ENCODE results near the gene TRPM3.

DNA sequence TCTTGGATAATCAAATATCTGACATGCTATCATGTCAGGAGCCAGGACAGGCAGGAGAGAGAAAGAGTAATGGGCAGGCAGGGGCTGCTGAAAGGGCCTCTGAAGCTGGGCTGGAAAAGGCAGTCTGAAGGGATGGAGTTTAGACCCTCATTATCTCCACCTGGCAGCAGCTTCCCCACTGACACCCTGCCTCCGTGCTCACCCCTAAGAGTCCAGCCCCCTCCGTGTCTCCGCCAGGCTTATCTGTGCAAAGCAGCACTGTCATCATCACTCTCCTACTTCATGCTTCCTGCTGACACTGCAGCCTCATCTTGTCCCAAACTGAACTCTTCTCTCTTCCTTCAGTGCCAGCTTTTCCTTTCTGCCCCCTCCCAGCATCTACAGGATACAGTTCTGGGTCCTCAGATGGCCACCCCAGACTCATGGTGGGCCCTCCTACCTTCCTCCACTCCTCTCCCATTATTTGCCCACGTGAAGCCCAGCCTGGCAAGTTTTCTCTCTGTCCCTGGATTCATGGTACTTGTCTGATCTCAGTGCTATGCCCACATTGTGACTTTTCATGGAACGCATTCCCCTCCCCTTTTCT lies 636.1 kb downstream of the TRPM3 start:
- no peak for TF ChIP-seq ESRRA (CRISPR knock-in tag; IDR thresholded peaks at IDR 0.05; ENCODE audit: borderline replicate concordance)
- TF ChIP-seq, protein P1, sequence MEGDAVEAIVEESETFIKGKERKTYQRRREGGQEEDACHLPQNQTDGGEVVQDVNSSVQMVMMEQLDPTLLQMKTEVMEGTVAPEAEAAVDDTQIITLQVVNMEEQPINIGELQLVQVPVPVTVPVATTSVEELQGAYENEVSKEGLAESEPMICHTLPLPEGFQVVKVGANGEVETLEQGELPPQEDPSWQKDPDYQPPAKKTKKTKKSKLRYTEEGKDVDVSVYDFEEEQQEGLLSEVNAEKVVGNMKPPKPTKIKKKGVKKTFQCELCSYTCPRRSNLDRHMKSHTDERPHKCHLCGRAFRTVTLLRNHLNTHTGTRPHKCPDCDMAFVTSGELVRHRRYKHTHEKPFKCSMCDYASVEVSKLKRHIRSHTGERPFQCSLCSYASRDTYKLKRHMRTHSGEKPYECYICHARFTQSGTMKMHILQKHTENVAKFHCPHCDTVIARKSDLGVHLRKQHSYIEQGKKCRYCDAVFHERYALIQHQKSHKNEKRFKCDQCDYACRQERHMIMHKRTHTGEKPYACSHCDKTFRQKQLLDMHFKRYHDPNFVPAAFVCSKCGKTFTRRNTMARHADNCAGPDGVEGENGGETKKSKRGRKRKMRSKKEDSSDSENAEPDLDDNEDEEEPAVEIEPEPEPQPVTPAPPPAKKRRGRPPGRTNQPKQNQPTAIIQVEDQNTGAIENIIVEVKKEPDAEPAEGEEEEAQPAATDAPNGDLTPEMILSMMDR (IDR thresholded peaks at IDR 0.05) = no peak
- no peak for TF ChIP-seq SP1 (CRISPR knock-in tag; conservative IDR thresholded peaks at IDR 0.05)
- TF ChIP-seq CREB1 (CRISPR knock-in tag; IDR thresholded peaks at IDR 0.05) = no peak
- TF ChIP-seq SOX15 (CRISPR knock-in tag; IDR thresholded peaks at IDR 0.05) = no peak
- no peak for TF ChIP-seq CBFB (CRISPR knock-in tag; IDR thresholded peaks at IDR 0.05; ENCODE audit: low read depth)
- no peak for TF ChIP-seq TP53 (CRISPR knock-in tag; IDR thresholded peaks at IDR 0.05)
- TF ChIP-seq, protein P2, sequence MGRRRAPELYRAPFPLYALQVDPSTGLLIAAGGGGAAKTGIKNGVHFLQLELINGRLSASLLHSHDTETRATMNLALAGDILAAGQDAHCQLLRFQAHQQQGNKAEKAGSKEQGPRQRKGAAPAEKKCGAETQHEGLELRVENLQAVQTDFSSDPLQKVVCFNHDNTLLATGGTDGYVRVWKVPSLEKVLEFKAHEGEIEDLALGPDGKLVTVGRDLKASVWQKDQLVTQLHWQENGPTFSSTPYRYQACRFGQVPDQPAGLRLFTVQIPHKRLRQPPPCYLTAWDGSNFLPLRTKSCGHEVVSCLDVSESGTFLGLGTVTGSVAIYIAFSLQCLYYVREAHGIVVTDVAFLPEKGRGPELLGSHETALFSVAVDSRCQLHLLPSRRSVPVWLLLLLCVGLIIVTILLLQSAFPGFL (CRISPR knock-in tag; IDR thresholded peaks at IDR 0.05; ENCODE audit: borderline replicate concordance) = no peak
- TF ChIP-seq, protein P3, sequence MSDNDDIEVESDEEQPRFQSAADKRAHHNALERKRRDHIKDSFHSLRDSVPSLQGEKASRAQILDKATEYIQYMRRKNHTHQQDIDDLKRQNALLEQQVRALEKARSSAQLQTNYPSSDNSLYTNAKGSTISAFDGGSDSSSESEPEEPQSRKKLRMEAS (CRISPR knock-in tag; IDR thresholded peaks at IDR 0.05) = no peak
- TF ChIP-seq, protein P4, sequence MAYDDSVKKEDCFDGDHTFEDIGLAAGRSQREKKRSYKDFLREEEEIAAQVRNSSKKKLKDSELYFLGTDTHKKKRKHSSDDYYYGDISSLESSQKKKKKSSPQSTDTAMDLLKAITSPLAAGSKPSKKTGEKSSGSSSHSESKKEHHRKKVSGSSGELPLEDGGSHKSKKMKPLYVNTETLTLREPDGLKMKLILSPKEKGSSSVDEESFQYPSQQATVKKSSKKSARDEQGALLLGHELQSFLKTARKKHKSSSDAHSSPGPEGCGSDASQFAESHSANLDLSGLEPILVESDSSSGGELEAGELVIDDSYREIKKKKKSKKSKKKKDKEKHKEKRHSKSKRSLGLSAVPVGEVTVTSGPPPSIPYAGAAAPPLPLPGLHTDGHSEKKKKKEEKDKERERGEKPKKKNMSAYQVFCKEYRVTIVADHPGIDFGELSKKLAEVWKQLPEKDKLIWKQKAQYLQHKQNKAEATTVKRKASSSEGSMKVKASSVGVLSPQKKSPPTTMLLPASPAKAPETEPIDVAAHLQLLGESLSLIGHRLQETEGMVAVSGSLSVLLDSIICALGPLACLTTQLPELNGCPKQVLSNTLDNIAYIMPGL (CRISPR knock-in tag; IDR thresholded peaks at IDR 0.05) = no peak

Measured in WTC11 (cell line).